K562 (cell line): ENCODE measurements around the gene IL6R. TPM values are rescaled to one million over a fixed set of nuclear protein-coding genes. Genes with fewer than 3 reads are reported as not detected.

Experiments
- HDGF ChIP-seq: fragments of 450-650 bp; IDR thresholded peaks from 2 replicates; pipeline ENCODE4 v1.6.1; 2016
- KAT2B ChIP-seq: IDR thresholded peaks from one replicate; pipeline ENCODE4 v1.6.1; 2012; ENCODE audit warnings: low read depth, mild to moderate bottlenecking, control low read depth, inconsistent platforms, low read length, moderate library complexity
- REST ChIP-seq, 2 experiments: fragments of 450-650 bp; formaldehyde crosslinking in 1 of 2; IDR thresholded peaks; 2 replicates each; pipeline versions ENCODE4 v1.4.0 to v1.6.1; 2014 to 2020; ENCODE audit warnings: mild to moderate bottlenecking in 2 of 2, borderline replicate concordance in 1 of 2, low read depth in 1 of 2
- SAP30 ChIP-seq: fragments of 200-600 bp; sonication (generic); IDR thresholded peaks from 2 replicates; pipeline ENCODE4 v1.6.1; 2012; ENCODE audit warnings: borderline replicate concordance, low read depth, mild to moderate bottlenecking, moderate library complexity, low read length, control low read depth, inconsistent platforms; ENCODE audit not compliant: insufficient read depth, poor library complexity, severe bottlenecking
- ZNF165 ChIP-seq: fragments of 250-450 bp; sonication (Bioruptor Pico); IDR thresholded peaks from 2 replicates; pipeline ENCODE4 v1.4.0; 2020; ENCODE audit warnings: borderline replicate concordance
- polyA plus RNA-seq, 8 experiments: library from polyadenylated mRNA; depleted of rRNA in 4 of 8; stranded (reverse) in 5 of 8; unstranded in 3 of 8; fragments of >200 nt; fragmentation: Nextera tagmentation in 2 of 8; fragmentation: Illumina TruSeq in 1 of 8; extraction: Ambion mirVana in 2 of 8; extraction: Trizol in 1 of 8; gene quantifications; 2 replicates each; pipeline versions ENCODE4 v1.2.1 to v1.2.3, GENCODE V29; 2011 to 2014; ENCODE audit warnings: inconsistent platforms in 1 of 8, missing spikeins in 1 of 8
- total RNA-seq, 7 experiments: library from RNA; depleted of rRNA in 6 of 7; stranded (reverse); fragments of >200 nt in 6 of 7; fragmentation: Illumina TruSeq in 2 of 7; extraction: Trizol in 2 of 7; gene quantifications; 2 replicates each; pipeline versions ENCODE4 v1.2.1 to v1.2.3, GENCODE V29; 2011 to 2021; ENCODE audit warnings: low replicate concordance in 1 of 7

The IL6R gene
- total and polyA plus RNA-seq, 9 of the 15 experiments (the other 6 are each of a cell fraction or from before 2014, with no cell fraction given), result 0.05 to 1.1 (median 0.11) TPM; not detected in 2

- no peak for TF ChIP-seq REST (IDR thresholded peaks at IDR 0.05; ENCODE audit: borderline replicate concordance)
- TF ChIP-seq REST (CRISPR knock-in tag; IDR thresholded peaks at IDR 0.05; ENCODE audit: low read depth), result no peak
- no peak for TF ChIP-seq HDGF
- no peak for TF ChIP-seq KAT2B
- TF ChIP-seq SAP30, result no peak
- TF ChIP-seq ZNF165, result no peak
- TF ChIP-seq, all 486 proteins: peak for 0
These were observed 38.3 kb downstream of the IL6R start (continued) for GRCh38 chr1:154443274-154444013.
